Dendritic cell treated with granulocyte-macrophage colony-stimulating factor and Interleukin-4, amounts not matched to agents 40 ng/mL and 50 ng/mL, for 4 days (primary cell): ENCODE data around the gene ZNF680.
A peak's percentile ranks its signal among the peaks of the same experiment; 100 is the strongest.

Experiments
- H3K27ac Mint-ChIP-seq: one replicate; pipeline ENCODE4 v1.8.0; 2022; ENCODE audit warnings: mild to moderate bottlenecking, mixed read lengths
- H3K27me3 Mint-ChIP-seq: one replicate; pipeline ENCODE4 v1.8.0; 2022; ENCODE audit warnings: mild to moderate bottlenecking, mixed read lengths
- H3K36me3 Mint-ChIP-seq: one replicate; pipeline ENCODE4 v1.8.0; 2022; ENCODE audit warnings: low read depth, mixed read lengths
- H3K4me1 Mint-ChIP-seq: one replicate; pipeline ENCODE4 v1.8.0; 2022; ENCODE audit warnings: low read depth, mixed read lengths
- H3K4me3 Mint-ChIP-seq: one replicate; pipeline ENCODE4 v1.8.0; 2022; ENCODE audit warnings: mild to moderate bottlenecking, moderate library complexity, mixed read lengths
- H3K9me3 Mint-ChIP-seq: one replicate; pipeline ENCODE4 v1.8.0; 2022; ENCODE audit warnings: mixed read lengths
- intact Hi-C: fragments of 100-400 bp; cut with micrococcal nuclease; formaldehyde crosslinking; loops from one replicate; pipeline ENCODE4 v1.15.0; 2022

Gene ZNF680

DNA sequence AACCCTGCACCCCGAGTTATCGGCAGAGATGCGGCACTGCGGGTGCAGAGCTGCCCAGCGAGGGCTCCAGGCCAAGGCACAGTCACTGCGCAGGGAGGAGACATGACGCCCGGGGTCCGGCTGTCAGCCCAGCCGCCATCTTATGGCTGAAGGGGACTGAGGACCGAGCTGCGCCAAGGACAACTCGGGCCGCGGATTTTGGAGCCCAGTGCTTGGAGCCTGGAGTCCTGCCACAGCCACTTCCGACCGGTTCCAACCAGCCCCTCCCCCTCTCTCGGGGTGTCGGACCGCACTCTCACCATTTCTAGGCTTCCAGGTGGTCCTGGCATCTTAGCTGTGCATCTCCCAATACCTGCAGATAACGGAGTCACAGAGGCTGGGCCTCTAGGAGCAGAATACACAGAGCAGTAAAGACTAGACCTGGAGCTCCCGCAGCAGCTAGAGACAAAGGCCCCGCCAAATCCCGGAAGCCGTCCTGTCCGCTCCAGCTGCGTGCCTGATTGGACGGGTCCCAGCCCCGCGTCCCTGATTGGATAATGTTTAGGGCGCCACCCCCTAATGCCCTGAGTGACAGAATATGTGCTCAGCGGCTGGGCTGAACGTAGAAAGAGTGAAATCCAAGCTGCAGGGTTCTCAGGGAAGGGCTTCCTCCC lies at the start of gene ZNF680:
TSS of gene ZNF680 (minus strand) at position 446 of the 653 bp plus-strand sequence. CDS start at position 329, 117 bp downstream.
- peaks cover 47% of the 10 kb centered on the region for H3K36me3 Mint-ChIP-seq
- intact Hi-C loops: loop anchor here (1.0 to 5.0 kb wide), 2 partner anchors 104 to 255 kb away; partner anchors contain the start of gene ZNF107
- H3K4me3 Mint-ChIP-seq: peak within 1 kb of the TSS; percentile 94
- peak within 1 kb of the TSS; percentile 95 for H3K27ac Mint-ChIP-seq
- peaks cover 5% of the 10 kb centered on the region for H3K4me1 Mint-ChIP-seq
- peaks cover 2% of the 10 kb centered on the region for H3K27me3 Mint-ChIP-seq
- H3K9me3 Mint-ChIP-seq: peaks cover 41% of the 10 kb centered on the region

DNA sequence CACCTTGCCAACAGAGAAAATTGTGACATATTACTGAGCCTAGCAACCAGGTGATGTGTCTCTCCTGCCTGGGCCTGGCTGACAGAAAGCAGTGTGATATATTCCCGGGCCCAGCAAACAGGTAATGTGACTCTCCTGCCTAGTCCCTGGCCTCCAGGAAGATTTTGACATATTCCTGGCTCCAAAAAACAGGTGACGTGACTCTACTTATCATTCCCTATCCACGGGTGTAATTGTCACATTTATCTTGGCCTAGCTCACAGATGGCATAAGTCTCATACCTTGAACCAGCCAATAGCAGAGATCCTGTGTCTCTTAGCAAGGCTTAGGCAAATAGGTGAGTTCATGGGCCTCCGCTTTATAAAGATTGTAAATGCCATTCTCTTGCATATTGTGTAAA lies 49.6 kb upstream of the ZNF680 start:
- no peaks in the 10 kb centered on the region for H3K27me3 Mint-ChIP-seq
- H3K9me3 Mint-ChIP-seq: peaks cover 36% of the 10 kb centered on the region
- H3K4me3 Mint-ChIP-seq: no peak overlapping the region
- H3K27ac Mint-ChIP-seq: no peak overlapping the region
- H3K4me1 Mint-ChIP-seq: no peaks in the 10 kb centered on the region
- intact Hi-C loops: no loop called here
- no peaks in the 10 kb centered on the region for H3K36me3 Mint-ChIP-seq

DNA sequence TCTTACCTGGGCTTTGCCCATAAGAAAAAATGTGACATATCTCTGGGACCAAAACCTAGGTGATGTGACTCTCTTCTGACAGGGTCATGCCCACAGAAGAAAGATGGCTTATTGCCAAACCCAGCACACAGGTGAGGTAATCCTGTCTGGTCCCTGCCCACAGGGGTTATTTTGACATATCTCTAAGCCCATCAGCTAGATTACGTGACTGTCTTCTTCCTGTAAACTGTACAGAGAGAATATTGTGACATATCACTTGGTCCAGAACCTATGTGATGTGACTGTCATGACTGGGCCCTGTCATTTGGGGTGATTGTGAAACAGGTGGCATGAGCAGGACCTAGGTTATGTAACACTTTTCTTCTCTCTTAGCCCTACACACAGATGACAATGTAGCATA lies 48.8 kb upstream of the ZNF680 start:
- Mint-ChIP-seq H3K9me3 (peaks cover 36% of the 10 kb centered on the region), H3K36me3 (no peaks in the 10 kb centered on the region), H3K27ac (no peak overlapping the region), H3K27me3 (no peaks in the 10 kb centered on the region), H3K4me3 (no peak overlapping the region), H3K4me1 (no peaks in the 10 kb centered on the region)
- intact Hi-C loops: no loop called here

DNA sequence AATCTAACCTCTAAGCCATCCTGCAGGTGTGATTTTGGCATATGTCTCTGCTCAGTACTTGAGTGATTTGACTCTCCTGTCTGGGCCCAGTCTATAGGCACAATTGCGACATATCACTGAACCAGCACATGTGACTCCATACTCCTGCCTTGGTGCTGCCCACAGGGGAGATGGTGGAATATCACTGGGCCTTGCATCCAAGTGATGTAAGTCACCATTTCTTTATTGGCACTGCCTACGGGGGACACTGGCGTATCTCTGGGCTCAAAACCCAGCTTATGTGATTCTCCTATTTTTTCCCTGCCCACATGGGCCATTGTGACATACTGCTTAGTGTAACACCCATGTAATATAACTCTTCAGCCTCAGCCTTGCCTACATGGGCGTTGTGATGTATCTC lies 48.1 kb upstream of the ZNF680 start:
- Mint-ChIP-seq H3K9me3 (peaks cover 42% of the 10 kb centered on the region), H3K27ac (no peak overlapping the region), H3K4me1 (no peaks in the 10 kb centered on the region), H3K4me3 (no peak overlapping the region), H3K36me3 (no peaks in the 10 kb centered on the region), H3K27me3 (no peaks in the 10 kb centered on the region)
- intact Hi-C loops: no loop called here

DNA sequence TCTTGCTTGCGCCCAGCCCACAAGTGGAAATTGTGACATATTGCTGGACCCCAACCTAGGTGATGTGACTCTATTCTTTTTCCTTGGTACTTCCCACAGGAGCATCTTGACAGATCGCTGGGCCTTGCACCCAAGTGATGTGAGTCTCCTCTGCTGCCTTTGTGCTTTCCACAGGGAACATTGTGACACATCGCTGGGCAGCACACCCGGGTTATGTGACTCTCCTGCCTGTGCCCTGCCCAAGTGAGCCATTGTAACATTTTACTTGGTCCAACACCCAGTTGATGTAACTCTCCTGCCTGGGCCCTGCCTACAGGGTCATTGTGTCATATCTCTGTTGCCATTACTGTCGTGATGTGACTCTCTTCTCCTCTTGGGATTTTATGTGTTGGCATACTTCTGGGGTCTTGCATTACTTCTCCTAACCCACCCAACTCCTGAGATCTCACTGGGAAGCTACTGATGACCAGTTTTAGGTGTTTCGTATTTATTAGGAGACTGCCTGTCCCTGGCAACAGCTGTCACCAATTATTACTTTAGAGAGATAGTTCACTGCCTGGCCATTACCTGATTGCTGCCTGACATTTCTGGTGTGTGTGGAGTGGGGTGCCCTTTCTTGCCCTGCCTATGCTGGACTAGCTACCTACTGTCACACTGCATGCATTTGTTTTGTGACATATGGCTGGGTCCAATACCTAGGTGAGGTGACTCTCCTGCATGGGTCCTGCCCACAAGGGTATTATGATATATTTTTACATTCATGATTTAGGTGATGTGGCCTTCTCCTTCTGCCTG lies 45.4 kb upstream of the ZNF680 start:
- H3K4me1 Mint-ChIP-seq: no peaks in the 10 kb centered on the region
- no peaks in the 10 kb centered on the region for H3K27me3 Mint-ChIP-seq
- H3K9me3 Mint-ChIP-seq: peaks cover 67% of the 10 kb centered on the region
- H3K4me3 Mint-ChIP-seq: no peak overlapping the region
- intact Hi-C loops: no loop called here
- H3K27ac Mint-ChIP-seq: no peak overlapping the region
- no peaks in the 10 kb centered on the region for H3K36me3 Mint-ChIP-seq

DNA sequence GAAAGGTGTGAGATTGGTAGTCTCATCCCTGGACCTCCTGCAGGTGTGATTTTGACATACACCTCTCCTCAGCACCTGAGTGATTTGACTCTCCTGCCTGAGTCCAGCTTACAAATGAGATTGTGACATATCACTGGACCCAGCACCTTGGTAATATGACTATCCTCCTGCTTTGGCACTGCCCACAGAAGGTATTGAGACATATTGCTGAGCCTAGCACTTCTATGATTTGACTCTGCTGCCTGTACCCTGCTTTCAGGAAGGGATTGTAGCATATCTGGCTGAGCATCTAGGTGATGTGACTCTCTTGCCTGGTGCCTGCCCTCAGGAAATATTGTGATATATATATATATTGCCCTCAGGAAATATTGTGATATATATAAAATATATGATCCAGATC lies 43.5 kb upstream of the ZNF680 start:
- intact Hi-C loops: no loop called here
- H3K9me3 Mint-ChIP-seq: peaks cover 81% of the 10 kb centered on the region
- no peak overlapping the region for H3K4me3 Mint-ChIP-seq
- no peak overlapping the region for H3K27ac Mint-ChIP-seq
- H3K4me1 Mint-ChIP-seq: no peaks in the 10 kb centered on the region
- H3K27me3 Mint-ChIP-seq: no peaks in the 10 kb centered on the region
- H3K36me3 Mint-ChIP-seq: no peaks in the 10 kb centered on the region

DNA sequence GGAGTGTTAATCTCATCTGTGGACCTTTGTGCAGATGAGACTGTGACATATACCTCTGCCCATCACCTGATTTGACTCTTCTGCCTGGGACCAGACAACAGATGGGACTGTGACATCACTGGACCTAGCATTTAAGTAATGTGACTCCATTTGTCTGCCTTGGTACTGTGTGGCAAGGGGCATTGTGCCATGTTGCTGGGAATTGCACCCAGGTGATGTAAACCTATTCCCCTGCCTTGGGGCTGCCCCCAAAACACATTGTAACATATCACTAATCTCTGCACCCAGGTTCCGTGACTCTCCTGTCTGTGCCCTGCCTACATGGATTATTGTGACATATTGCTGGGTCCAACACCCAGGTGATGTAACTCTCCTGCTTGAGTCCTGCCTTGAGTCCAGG lies 40.4 kb upstream of the ZNF680 start:
- intact Hi-C loops: no loop called here
- Mint-ChIP-seq H3K27me3 (no peaks in the 10 kb centered on the region), H3K36me3 (no peaks in the 10 kb centered on the region), H3K27ac (no peak overlapping the region), H3K9me3 (peaks cover 83% of the 10 kb centered on the region), H3K4me1 (no peaks in the 10 kb centered on the region), H3K4me3 (no peak overlapping the region)

DNA sequence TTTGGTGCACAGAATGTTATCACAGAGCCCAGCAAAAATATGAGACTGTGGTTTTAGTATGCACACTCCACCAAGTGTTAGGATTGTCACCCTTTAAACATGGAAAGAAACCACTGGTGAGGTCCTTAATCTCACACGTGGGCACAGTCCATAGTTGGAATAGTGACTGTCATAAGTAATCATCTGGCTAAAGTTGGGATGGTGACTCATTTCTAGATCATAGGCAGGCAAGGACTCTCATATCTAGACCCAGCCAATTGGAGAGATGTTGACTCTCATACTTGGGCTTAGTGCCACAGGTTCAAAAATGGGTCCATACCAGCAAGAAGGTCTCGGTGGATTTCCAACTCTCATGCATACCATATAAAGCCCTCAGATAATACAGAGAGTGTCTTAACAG lies 39.6 kb upstream of the ZNF680 start:
- intact Hi-C loops: no loop called here
- H3K27ac Mint-ChIP-seq: no peak overlapping the region
- H3K4me1 Mint-ChIP-seq: no peaks in the 10 kb centered on the region
- H3K4me3 Mint-ChIP-seq: no peak overlapping the region
- no peaks in the 10 kb centered on the region for H3K36me3 Mint-ChIP-seq
- peaks cover 76% of the 10 kb centered on the region for H3K9me3 Mint-ChIP-seq
- H3K27me3 Mint-ChIP-seq: no peaks in the 10 kb centered on the region

DNA sequence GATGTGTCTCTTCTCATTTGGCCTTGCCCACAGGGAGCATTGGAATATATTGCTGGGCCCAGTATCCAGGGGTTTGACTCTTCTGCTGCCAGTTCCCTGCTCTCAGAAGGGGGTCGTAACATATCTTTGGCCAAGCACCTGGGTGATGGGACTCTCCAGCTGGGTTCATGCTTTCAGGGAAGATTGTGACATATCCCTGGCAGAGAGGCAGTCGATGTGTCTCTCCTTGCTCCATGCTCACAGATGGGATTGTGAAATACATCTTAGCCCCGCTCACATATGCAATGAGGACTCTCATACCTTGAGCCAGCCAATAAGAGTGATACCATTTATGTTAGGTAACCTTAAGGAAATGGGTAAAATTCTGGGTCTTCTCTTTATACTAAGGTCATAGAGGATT lies 39.2 kb upstream of the ZNF680 start:
- H3K4me1 Mint-ChIP-seq: no peaks in the 10 kb centered on the region
- H3K36me3 Mint-ChIP-seq: no peaks in the 10 kb centered on the region
- H3K4me3 Mint-ChIP-seq: no peak overlapping the region
- no peaks in the 10 kb centered on the region for H3K27me3 Mint-ChIP-seq
- H3K27ac Mint-ChIP-seq: no peak overlapping the region
- H3K9me3 Mint-ChIP-seq: peaks cover 76% of the 10 kb centered on the region
- intact Hi-C loops: no loop called here

DNA sequence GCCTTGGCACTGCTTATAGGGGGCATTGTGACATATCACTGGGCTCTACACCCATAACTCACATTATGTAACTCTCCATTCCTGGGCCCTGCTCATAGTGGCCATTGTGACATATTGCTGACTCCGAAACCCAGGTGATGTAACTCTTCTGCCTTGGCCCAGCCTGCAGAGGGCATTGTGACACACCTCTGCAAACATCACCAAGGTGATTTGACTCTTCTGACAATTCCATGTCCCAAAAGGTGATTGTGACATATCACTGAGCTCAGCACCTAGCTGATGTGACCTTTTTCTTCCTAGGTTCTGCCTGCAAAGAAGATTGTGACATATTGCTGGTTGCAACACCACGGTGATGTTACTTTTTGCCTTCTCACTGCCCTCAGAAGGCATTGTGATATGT lies 36.5 kb upstream of the ZNF680 start:
- H3K4me3 Mint-ChIP-seq: no peak overlapping the region
- H3K27ac Mint-ChIP-seq: no peak overlapping the region
- no peaks in the 10 kb centered on the region for H3K4me1 Mint-ChIP-seq
- H3K9me3 Mint-ChIP-seq: peaks cover 75% of the 10 kb centered on the region
- intact Hi-C loops: no loop called here
- H3K36me3 Mint-ChIP-seq: no peaks in the 10 kb centered on the region
- no peaks in the 10 kb centered on the region for H3K27me3 Mint-ChIP-seq

DNA sequence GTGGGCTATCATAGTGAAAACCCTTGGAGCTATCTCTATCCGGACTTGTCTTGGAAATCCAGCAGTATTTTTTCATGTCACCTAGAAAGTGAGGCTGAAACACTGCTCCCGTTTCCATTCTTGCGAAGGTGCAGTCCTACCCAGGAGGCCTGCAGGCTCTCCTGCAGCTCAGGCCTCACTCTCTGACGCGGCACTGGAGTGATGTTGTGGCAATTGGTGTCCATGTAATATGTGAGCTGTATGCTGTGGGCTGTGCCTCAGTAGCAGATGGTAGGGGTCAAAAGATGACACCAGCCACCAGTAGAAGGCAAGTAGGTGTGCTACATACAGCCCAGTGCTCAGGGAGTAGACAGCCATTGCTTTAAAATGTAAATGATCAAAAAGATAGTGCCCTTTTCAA lies 28.1 kb upstream of the ZNF680 start:
- Mint-ChIP-seq H3K36me3 (no peaks in the 10 kb centered on the region), H3K27me3 (no peaks in the 10 kb centered on the region), H3K4me1 (no peaks in the 10 kb centered on the region), H3K4me3 (no peak overlapping the region), H3K9me3 (peaks cover 50% of the 10 kb centered on the region), H3K27ac (no peak overlapping the region)
- intact Hi-C loops: no loop called here

DNA sequence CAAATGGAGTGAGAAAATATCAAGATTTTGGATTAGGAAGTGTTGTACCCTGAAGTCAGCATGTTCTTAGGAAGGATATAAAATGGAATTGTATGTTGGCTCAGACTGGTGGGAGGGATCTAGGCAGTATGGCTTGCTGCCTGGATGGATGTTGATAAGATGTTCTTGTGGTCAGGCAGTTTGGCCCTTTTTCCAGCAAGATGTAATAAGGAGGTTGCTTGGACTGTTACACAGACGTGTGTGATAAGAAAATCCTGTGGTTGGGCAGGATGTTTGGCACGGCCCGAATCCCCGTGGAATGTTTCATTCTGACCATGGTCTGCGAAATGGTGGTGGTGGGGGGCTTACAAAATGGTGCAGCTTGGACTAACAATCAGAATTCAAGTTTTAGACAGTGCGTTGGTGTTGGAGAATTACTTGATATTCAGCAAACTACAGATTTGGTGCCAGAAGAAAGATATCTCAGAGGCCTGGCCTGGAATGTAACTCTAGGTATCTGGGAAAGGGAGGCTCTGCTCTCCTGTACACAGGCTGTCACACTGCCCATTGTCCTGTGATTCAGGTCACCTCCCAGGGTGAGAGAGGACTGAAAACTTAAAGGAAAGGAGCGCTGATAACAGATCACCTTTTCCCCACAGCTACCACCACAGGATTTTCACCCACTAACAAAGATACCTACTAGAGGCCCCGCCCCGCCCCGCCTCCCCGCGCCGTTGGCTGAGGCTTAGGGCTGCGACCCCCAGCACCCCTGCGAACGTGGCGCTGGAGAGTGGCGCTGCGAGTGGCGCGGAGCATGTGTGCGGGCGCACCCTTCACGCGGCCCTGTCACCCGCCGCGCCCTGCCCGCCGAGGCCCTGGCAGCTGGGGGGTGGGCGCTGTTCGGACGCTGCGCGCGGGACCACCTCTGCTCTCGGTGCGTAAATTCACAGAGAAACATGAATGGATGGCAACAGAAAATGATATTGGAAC lies 19.3 kb upstream of the ZNF680 start:
- Mint-ChIP-seq H3K27ac (no peak overlapping the region), H3K9me3 (peaks cover 71% of the 10 kb centered on the region), H3K4me1 (no peaks in the 10 kb centered on the region), H3K36me3 (no peaks in the 10 kb centered on the region), H3K4me3 (no peak overlapping the region), H3K27me3 (no peaks in the 10 kb centered on the region)
- intact Hi-C loops: no loop called here

DNA sequence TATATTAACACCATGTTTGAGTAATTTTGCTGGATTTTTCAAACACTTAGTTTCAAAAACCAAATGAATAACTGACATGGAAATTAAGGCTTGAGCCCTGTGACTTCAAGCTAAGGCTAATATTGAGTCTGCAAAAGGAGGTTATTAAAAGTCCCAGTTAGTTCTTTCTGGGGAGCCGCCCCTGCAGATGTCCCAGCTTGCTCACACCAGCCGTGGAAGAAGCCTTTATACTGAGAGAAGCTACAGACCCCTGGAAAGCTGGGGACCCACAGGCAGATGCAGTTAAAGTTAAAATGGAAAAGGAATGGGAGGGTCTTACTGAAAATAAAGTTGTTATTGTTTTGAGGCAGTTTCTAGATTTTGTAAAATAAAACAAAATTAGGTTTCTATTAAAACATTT lies 18.5 kb upstream of the ZNF680 start:
- intact Hi-C loops: no loop called here
- H3K4me1 Mint-ChIP-seq: no peaks in the 10 kb centered on the region
- H3K27ac Mint-ChIP-seq: no peak overlapping the region
- peaks cover 74% of the 10 kb centered on the region for H3K9me3 Mint-ChIP-seq
- H3K4me3 Mint-ChIP-seq: no peak overlapping the region
- H3K27me3 Mint-ChIP-seq: no peaks in the 10 kb centered on the region
- H3K36me3 Mint-ChIP-seq: no peaks in the 10 kb centered on the region
